GM21381 (cell line): ENCODE data around the gene RASA3.

Experiments
- ATAC-seq: cut with Tn5 transposase; IDR thresholded peaks from one replicate; pipeline ENCODE4 v1.9.1; 2021; ENCODE audit warnings: mild to moderate bottlenecking, moderate library complexity; ENCODE audit not compliant: unreplicated experiment

Gene RASA3

DNA sequence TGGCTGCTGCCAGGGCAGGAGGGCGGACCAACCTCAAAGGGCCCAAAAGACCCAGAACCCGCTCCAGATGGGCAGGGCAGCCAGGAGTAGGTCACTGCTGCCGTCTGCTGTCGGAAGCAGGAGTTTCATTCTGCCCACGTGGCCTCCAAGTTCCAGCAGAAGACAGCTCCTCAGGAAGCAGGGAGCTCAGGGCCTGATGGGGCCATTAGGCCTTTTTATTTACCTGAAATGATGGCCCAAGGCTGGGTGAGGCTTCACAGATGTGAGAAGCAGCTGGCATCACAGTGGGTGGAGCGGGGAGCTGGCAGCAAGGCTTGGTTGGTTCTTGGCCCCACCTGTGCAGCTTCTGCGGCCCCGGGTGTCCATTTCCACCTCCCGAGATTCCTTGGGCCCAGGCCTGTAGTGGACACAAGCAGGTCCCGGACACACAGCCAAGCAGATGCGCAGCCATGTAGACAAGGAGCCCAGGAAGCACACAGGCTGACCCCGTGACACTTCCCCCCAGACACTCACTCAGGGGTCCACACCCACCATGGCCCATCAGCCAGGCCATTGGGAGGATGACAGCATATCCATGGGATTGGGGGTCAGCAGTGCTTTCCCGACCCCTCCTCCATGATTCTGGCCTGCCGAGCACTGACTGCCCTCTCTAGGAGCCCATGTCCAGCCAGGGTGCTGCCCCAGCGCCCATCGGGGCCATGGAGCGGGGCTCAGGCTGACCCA, 185.0 kb downstream of the RASA3 start:
- no peak for ATAC-seq

DNA sequence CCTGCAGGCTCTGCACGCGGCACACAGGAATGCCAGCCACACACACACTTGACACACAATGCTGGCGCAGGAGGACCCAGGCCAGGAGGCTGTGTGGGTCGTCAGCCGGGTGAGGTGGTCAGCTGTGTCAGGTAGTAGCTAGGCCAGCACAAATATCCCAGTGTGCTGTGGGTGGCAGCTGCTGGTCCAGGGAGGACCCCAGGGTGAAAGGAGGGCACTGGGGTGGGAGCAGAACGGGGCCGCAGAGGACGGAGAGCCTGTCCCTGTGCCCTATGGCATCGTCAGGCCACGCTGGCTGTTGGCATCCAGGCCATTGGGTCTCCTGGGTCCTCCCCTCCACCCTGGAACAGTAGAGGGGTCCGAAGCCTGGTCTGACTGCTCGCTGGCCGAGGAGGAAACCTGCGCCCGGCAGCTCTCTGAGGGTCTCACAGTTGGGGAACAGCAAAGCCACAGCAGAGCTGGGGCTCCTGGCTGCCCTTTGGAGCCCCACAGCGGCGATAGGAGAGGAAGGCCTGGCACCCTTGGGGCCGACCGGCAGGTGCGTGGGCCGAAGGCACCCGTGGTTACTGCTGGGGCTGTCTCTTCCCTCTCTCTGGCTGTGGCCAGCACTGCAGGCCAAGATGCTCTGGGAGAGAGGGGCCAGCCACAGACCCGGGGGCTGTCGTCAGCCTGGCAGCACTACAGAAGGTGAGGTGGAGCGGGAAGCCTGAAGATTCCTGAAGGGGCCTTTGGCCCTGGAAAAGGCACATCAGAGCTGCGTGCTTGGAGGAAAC, 185.8 kb downstream of the RASA3 start:
- no peak for ATAC-seq

DNA sequence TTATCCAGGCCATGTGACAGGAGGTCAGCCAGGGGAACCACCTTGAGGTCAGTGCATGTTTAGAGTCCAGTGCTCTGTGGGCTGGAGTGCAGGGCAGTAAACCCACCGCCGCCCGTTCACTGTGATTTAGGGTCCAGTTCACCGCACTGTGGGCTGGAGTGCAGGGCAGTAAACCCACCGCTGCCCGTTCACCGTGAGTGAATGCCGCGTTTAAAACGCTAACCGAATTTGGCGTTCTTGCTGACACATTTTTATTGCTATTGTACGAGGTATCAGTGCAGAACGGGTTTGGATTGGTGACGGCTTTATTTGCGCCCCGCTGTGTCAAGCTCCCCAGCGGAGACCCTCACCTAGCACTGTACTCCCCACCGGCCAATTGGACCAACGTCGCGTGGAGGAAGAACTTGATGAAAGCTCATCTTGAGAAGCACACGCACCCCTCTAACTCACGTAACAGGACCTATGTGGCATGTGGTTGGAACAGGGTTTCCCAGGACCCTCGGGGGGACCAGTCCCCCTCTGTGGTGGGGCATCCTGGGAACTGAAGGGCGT, 186.5 kb downstream of the RASA3 start:
- no peak for ATAC-seq

DNA sequence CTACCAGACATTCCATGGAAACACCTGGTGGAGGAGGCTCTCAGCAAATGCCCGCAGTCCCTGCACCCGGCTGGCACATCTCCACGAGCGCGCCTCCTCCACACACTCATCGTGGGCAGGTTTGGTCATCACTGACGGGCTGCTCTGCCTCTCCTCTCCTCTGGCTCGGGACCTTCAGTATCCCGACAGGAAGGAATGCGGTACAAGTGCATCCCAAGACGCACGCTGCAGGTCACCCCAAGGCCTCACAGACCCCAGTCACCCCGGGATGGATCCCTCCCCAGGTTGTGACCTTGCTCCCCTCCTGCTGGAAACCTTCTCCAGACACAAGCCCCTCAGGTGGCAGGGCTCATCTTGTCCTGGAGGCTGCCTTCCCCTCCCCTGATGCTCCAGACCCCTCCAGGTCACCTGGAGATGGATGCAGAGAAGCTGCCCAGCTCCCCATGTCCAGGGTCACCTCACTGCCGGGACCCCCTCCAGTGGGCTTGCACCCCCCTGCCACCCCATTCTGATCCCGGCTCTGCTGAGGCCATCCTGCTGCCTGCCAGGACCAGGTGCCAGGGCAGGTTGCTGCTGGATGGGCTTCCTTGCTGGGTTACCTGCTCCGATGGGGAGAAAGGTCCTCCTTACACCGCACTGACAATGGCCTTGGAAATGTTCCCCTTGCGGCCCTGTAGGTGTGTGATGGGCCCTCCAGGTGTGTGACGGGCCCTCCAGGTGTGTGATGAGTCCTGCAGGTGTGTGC, 188.4 kb downstream of the RASA3 start:
- ATAC-seq: no peak

DNA sequence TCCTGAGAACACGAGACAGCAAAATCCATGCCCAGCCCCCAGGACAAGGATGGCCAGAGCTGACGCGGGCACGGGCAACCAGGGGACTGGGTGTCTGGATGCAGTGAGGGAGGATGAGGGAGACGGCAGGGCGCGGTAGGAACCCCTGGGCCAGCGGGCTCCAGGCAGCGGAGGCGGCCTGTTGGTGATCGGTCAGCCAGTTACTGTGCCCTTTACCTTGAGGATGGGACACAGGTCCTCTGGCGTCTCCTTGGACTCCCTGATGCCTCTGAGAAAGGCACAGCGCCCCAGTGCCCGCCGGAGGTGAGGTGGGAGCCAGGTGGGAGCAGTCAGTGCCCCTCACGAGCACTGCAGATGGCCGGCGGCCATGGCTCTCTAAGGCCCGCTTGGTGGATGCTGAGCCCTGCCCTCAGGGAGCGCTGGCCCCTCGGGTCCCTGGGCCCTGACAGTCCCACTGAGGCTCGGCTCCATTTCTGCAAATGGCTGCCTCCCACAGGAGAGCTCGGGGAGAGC, 189.8 kb downstream of the RASA3 start:
- no peak for ATAC-seq

DNA sequence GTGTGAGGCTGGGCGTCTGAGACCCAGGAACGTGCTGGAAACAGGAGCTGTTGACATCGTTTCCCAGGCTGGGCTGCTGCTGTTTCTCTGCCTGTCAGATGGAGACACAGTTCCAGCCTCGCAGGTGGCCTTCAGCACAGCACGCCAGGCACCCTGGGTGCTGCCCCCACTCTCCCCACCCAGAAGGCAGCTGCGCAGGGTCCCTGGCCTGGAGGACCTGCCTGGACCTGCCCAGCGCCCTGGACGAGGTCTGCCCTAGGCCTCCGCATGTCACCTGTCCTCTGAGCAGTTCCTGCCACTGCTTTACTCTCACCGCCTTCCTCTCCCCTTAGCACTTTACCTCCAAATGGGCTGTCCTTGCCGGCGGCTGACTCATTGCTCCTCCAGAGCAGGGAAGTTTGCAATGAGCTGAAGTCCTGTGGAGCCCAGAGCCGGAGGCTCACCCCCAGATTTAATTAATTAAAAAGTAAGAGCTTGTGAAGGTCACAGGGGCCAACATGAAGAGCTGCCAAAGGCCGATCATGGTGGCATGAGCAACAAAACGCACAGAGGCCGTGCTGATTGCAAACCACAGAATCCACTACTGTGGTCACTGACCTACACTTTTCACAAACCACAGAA, 190.7 kb downstream of the RASA3 start:
- no peak for ATAC-seq

DNA sequence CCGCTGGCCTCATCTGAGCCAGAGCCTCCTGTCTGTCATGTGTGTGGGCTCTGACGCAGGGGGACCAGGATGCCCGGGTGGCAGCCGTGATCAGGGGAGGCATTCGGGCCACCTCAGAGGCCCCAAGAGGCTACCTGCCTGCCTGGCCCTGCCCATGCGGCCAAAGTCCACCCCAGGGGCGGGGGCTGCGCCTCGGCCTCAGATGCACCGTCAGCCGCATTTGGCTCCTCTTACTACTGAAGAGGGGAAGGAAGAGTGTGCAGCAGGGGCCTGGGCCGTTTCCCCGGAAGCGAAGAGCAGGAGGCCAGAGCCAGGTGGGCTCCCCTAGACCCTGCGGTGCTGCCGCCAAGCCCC, 192.5 kb downstream of the RASA3 start:
- ATAC-seq: no peak

DNA sequence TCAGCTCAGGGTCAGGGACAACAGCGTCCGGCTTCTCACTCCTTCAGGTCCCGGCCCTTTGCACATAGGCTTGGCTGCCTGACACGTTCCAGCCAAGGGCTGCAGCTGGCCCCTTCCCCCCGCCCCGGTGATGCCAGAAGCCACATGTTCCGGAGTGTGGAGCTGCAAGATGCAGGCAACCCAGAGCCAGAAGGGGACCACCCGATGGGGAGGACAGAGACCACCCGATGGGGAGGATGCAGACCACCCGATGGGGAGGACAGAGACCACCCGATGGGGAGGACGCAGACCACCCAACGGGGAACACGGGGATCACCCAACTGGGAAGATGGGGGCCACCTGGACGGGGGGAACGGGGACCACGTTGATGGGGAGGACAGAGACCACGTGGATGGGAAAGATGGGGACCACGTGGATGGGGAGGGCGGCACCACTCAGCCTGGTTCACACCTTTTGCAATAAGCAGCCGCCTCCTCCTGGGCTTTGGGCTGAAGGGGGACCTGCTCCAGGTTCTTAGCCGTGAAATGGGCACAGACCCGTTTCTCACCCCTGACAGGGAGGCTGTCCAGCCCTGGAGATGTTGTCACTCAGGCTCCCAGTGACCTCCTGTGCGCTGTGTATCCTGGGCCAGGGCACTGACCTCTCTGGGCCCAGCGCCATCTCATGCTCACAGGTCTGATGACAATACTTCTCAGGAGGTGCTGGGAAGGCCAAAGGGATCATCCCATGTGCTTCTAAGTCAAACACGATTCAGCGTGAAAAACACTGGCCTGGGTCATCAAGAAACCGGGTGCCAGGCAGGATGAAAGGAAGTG, 193.1 kb downstream of the RASA3 start:
- no peak for ATAC-seq

DNA sequence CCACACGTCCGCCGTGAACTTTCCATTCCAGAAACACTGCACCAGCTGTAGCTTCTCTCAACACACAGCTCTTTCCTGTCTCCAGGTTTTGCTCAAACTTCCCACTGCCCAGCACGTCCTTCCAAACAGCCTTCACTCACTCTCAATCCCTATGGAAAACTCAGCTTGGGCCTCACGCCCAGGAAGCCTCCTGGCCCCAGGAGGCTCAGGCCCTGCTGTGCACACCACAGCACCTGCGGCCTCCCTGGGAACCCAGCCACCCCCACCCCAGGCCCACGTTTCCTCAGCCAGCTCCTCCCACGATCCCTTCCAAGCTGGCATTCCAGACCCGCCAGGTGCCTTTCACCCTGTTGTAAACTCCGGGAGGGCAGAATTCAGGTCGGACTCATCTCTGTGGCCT, 193.7 kb downstream of the RASA3 start:
- ATAC-seq: no peak

DNA sequence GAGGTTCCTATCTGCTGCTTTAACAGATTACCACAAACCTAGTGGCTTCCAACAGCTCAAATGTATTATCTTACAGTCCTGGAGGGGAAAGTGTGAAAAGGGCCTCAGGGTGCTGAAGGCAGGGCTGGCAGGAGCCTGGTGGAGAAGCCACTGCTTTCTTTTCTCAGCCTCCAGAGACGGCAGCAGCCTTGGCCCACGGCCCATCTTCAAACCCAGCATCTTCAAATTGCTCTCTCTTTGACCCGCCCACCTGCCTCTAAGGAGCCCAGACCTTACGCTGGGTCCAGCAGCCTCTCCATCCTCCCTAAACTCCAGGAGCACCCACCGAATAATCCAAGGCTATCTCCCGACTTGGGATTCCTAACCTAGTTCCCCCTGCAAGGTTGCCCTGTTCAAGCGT, 194.2 kb downstream of the RASA3 start:
- ATAC-seq: no peak

DNA sequence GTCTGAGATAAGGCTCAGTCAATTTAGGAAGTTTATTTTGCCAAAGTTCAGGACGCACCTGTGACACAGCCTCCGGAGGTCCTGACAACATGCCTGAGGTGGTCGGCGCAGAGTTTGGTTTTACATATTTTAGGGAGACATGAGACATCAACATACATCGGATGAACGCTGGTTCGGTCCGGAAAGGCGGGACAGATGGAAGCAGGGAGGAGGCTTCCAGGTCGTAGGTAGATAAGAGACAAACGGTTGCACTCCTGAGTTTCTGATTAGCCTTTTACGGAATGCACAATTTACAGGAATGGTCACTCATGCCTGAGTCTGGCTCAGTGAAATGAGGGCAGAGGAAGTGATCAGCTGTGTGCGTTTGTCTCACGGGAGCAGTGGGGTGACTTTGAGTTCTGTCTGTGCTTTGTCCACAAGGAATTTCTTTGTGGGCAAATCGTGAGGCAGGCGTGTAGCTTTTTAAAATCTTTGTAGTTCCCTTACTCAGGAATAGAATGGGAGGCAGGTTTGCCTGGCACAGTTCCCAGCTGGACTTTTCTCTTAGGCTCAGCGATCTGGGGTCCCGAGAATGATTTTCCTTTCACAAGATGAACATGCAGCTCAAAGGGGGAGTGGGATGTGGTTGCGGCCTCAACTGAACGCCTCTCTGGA, 194.8 kb downstream of the RASA3 start:
- no peak for ATAC-seq

DNA sequence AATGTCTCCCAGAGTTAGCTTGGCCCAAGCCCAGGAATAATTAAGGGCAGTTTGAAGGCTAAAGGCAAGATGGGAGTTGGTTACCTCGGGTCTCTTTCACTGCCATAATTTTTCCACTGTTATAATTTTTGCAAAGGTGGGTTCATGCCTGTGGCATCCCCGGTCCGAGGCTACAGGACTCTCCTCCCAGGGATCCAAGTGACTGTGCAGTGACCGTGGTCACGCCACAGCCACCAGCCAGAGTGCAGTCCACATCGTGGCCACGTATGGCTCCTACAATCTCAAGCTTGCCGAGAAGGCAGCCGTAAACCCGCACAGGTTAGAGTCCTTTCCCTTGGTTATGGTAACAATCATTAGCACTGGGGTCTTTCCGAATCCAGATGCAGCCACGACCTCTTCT, 195.3 kb downstream of the RASA3 start:
- ATAC-seq: no peak

DNA sequence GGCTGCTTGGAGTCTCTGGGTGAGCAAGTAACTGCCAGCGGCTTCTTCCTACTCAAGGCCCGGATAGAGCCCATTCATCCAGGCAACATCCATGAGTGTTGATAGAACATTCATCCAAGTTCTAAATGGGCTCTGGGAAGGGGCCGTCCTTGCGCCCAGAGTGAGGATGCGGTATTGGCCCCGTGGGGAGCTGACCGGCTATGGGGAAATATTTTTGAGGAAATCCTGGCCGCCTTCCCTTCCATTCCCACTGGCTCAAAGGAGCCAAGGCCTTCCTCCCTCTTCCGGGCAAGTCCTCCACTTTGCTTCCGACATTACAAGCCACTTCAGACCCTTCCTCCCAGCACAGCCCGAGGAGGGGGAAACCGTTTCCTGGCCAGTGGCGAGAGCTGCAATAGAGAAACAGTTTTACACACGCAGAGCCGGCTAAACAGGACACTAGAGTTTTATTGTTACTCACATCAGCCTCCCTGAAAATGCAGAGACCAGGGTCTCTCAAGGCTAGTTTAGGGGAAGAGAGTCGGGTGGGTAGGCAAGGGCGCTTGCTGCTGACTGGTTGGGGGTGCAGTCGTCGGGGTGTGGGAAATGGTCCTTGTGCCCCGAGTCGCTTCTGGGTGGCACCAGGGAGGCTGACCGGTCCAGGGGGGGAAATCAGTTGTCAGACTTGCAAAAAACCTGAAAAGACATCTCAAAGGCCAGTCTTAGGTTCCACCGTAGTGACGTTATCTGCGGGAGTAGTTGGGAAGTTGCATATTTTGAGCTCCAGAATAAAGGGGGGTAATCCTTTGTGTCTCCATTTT, 196.1 kb downstream of the RASA3 start:
- no peak for ATAC-seq

DNA sequence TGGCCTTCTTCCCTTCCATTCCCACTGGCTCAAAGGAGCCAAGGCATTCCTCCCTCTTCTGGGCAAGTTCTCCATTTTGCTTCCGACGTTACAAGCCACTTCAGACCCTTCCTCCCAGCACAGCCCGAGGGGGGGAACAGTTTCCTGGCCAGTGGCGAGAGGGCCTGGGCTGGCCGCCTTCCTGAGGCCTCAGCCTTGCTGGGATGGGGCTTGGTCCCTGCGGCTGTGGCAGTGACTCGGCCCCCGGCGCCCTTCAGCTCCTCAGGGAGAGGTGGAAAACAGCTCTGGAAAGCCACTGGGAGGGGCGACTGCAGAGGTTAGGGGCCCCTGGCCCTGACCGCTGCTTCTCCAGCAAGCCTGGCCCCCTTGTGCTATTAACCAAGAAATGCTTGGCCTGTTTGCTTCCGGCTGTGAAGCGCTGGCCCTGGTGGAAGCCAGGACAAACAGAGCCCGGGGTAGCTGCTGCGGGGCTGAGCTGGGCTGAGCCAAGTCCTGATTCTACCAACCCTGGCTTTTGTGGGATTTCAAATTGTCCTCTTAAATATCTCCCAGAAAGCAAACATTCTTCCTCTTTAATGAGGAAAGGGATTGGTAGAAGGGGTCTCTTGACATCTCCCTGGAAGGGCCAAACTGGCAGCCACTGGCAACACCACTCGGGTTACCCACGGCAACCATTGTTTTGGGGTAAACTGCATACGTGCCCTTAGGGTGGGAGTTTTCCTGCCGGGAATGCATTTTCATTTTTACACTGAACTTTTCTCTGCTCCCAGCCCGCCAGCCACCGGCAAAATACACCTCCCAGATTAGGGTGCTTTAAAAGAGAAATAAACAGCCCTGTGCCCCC, 197.2 kb downstream of the RASA3 start:
- ATAC-seq: no peak

DNA sequence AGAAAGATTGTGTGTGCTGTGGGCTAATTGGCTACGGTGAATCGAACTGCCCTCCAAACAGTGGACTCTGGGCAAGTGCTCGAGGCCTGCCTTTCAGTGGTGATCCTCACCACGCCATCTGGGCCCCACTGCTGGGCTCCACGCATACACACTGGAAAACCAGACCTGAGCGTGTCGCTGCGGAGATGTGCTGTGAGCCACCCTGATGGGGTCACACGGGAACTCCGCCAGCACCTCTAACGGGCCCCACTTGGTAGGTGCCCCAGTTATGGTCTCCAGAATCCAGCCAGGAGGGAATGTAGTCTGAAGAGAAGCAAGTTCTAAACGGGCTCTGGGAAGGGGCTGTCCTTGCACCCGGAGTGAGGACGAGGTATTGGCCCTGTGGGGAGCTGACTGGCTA, 197.8 kb downstream of the RASA3 start:
- no peak for ATAC-seq

DNA sequence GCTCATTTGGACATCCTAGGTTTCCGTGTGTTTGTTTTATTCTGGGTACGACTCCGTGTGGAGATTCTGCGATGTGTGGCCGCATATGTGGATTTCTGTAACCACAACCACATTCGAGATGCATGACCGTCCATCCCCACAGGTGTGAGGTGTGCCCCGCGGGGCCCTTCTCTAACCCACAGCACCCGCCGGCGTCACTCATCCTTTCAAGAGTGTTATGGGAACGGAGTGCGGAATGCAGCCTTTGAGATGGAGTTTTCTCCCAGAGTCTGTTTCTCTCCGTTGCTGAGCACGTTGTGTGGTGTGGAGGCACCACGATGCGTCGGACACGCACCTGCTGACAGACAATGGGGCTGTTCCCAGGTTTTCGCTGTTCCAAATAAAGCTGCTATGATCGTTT, 198.5 kb downstream of the RASA3 start:
- no peak for ATAC-seq

DNA sequence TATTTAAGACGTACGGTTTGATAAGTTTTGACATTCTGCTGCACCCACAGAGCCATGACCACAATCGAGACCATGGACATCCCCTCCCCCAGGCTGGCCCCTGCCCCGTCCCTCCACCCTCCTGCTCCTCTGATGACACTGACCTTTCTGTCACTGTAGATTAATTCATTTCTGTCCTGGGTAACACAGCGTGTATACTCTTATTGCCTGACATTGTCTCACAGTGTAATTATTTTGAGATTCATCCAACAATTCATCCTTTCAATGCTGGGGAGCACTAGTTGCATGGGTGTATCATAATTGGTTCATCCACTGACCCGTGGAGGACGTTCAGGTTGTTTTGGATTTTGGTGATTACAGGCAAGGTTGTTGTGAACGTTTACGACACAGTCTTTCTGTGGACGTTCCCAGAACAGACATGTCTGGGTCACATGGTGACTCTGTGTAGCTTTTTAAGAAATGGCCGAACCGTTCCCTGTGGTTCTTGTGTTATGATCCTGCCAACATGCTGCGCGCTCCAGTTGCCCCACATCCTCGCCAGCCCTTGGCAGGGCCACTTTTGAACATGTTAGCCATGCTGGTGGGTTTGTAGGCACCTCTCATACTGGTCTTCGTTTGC, 200.5 kb downstream of the RASA3 start:
- ATAC-seq: no peak
